ENCODE results near the gene CADM1. TPM values are rescaled to one million over a fixed set of nuclear protein-coding genes. Genes with fewer than 3 reads are reported as not detected.

CADM1 gene
- total and polyA plus RNA-seq, 4 donors: 13.0 to 40.6 (median 28.9) TPM

GRCh38 chr11:115271643-115272042, 232.6 kb downstream of the CADM1 start:
- Histone ChIP-seq H3K27ac (ENCODE audit: low read depth in 1 of 2, low read length in 2 of 2) (no peak overlapping the region), H3K36me3 (ENCODE audit: control insufficient read depth in 4 of 4, insufficient read depth in 3 of 4, low read depth in 1 of 4, low read length in 3 of 4) (peaks cover 0 to 1% (median 0%) of the 10 kb centered on the region in 4 donors), H3K9me3 (ENCODE audit: control insufficient read depth in 4 of 4, low read length in 3 of 4) (no peaks in the 10 kb centered on the region), H3K4me1 (ENCODE audit: control insufficient read depth in 4 of 4, insufficient read depth in 4 of 4, low read length in 3 of 4) (no peaks in the 10 kb centered on the region), H3K27me3 (ENCODE audit: control insufficient read depth in 4 of 4, insufficient read depth in 4 of 4, low read length in 3 of 4) (no peaks in the 10 kb centered on the region), H3K9ac (ENCODE audit: low read depth in 1 of 2, low read length in 2 of 2) (no peak overlapping the region), H3K4me3 (ENCODE audit: low read depth in 1 of 3, low read length in 3 of 3) (no peak overlapping the region)
- DNase-seq (ENCODE audit: low spot score): no peak
- no peak for TF ChIP-seq FOXA2 (IDR thresholded peaks at IDR 0.05)
- TF ChIP-seq ZBTB33 (IDR thresholded peaks at IDR 0.05): no peak
- TF ChIP-seq, protein P1, sequence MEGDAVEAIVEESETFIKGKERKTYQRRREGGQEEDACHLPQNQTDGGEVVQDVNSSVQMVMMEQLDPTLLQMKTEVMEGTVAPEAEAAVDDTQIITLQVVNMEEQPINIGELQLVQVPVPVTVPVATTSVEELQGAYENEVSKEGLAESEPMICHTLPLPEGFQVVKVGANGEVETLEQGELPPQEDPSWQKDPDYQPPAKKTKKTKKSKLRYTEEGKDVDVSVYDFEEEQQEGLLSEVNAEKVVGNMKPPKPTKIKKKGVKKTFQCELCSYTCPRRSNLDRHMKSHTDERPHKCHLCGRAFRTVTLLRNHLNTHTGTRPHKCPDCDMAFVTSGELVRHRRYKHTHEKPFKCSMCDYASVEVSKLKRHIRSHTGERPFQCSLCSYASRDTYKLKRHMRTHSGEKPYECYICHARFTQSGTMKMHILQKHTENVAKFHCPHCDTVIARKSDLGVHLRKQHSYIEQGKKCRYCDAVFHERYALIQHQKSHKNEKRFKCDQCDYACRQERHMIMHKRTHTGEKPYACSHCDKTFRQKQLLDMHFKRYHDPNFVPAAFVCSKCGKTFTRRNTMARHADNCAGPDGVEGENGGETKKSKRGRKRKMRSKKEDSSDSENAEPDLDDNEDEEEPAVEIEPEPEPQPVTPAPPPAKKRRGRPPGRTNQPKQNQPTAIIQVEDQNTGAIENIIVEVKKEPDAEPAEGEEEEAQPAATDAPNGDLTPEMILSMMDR (IDR thresholded peaks at IDR 0.05; ENCODE audit: low read depth, low read length, missing input control): no peak
- no peak for TF ChIP-seq SP1 (IDR thresholded peaks at IDR 0.05)
- TF ChIP-seq EGR1 (IDR thresholded peaks at IDR 0.05; ENCODE audit: low read depth in 2 of 2): no peak
- TF ChIP-seq TAF1 (conservative IDR thresholded peaks at IDR 0.05): no peak
- no peak for TF ChIP-seq RXRA (IDR thresholded peaks at IDR 0.05)
- TF ChIP-seq, protein P2, sequence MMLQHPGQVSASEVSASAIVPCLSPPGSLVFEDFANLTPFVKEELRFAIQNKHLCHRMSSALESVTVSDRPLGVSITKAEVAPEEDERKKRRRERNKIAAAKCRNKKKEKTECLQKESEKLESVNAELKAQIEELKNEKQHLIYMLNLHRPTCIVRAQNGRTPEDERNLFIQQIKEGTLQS (IDR thresholded peaks at IDR 0.05): no peak
- TF ChIP-seq RAD21 (IDR thresholded peaks at IDR 0.05): no peak
- TF ChIP-seq, protein P3, sequence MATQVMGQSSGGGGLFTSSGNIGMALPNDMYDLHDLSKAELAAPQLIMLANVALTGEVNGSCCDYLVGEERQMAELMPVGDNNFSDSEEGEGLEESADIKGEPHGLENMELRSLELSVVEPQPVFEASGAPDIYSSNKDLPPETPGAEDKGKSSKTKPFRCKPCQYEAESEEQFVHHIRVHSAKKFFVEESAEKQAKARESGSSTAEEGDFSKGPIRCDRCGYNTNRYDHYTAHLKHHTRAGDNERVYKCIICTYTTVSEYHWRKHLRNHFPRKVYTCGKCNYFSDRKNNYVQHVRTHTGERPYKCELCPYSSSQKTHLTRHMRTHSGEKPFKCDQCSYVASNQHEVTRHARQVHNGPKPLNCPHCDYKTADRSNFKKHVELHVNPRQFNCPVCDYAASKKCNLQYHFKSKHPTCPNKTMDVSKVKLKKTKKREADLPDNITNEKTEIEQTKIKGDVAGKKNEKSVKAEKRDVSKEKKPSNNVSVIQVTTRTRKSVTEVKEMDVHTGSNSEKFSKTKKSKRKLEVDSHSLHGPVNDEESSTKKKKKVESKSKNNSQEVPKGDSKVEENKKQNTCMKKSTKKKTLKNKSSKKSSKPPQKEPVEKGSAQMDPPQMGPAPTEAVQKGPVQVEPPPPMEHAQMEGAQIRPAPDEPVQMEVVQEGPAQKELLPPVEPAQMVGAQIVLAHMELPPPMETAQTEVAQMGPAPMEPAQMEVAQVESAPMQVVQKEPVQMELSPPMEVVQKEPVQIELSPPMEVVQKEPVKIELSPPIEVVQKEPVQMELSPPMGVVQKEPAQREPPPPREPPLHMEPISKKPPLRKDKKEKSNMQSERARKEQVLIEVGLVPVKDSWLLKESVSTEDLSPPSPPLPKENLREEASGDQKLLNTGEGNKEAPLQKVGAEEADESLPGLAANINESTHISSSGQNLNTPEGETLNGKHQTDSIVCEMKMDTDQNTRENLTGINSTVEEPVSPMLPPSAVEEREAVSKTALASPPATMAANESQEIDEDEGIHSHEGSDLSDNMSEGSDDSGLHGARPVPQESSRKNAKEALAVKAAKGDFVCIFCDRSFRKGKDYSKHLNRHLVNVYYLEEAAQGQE (IDR thresholded peaks at IDR 0.05): no peak
- TF ChIP-seq HNF4A (conservative IDR thresholded peaks at IDR 0.05): no peak
- no peak for TF ChIP-seq HNF4G (IDR thresholded peaks at IDR 0.05)
- no peak for TF ChIP-seq JUND (IDR thresholded peaks at IDR 0.05)

DNA sequence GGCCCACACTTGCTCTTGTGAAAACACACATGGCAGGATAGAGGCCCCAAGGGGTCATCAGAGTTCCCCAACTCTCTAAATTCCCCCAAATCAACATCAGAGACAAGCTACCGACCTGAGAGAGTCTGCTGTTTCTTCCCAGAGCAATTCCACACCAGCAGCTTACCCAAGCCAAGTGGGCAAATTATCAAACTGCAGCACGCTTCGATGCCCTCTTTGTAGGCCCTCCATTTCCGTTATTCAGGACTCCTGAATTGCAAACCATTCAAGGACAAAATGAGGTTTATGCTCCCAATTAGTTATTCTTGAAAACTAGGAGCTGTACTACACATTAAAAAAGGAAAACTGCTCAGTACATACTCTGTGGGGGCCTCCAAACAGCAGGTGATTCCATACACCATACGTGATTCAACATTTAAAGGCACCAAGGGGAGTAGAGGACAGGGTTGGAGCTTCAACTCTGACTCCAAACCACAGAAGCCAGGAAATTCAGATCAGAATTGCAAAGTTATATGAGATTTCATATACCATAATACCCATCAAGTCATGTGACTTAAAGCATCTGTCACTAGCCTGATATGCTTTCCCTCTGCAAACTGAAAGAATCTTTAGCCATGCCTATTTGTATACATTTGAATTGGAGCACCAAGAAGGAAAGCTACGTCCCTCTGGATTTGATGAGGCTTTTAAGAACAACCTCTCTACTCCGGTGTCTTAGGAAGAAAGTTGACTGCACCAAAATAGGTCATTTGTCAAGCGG, 234.8 kb downstream of the CADM1 start:
- WGBS: 94% methylated on average over 8 of the region's 8 CpGs
- TF ChIP-seq, protein P2 (IDR thresholded peaks at IDR 0.05): no peak
- no peak for TF ChIP-seq FOXA2 (IDR thresholded peaks at IDR 0.05)
- DNase-seq (ENCODE audit: low spot score): no peak
- Histone ChIP-seq H3K4me1 (ENCODE audit: control insufficient read depth in 4 of 4, insufficient read depth in 4 of 4, low read length in 3 of 4) (no peaks in the 10 kb centered on the region), H3K27me3 (ENCODE audit: control insufficient read depth in 4 of 4, insufficient read depth in 4 of 4, low read length in 3 of 4) (no peaks in the 10 kb centered on the region), H3K27ac (ENCODE audit: low read depth in 1 of 2, low read length in 2 of 2) (no peak overlapping the region), H3K4me3 (ENCODE audit: low read depth in 1 of 3, low read length in 3 of 3) (no peak overlapping the region), H3K36me3 (ENCODE audit: control insufficient read depth in 4 of 4, insufficient read depth in 3 of 4, low read depth in 1 of 4, low read length in 3 of 4) (no peaks in the 10 kb centered on the region), H3K9me3 (ENCODE audit: control insufficient read depth in 4 of 4, low read length in 3 of 4) (no peaks in the 10 kb centered on the region), H3K9ac (ENCODE audit: low read depth in 1 of 2, low read length in 2 of 2) (no peak overlapping the region)

Measured in liver (tissue), 9 donors.